ENCODE data around the gene POM121L2.
A peak's percentile ranks its signal among the peaks of the same experiment; 100 is the strongest.

The POM121L2 gene

GRCh38 chr6:27295301-27296079 is 16.6 kb downstream of the POM121L2 start:
- Histone ChIP-seq H3K9me3 (ENCODE audit: control insufficient read depth in 1 of 2, low read length in 2 of 2) (peaks cover 0 to 2% of the 10 kb centered on the region in 2 donors), H3K27me3 (ENCODE audit: control insufficient read depth in 1 of 2, insufficient read depth in 2 of 2, low read length in 2 of 2) (peaks cover 51 to 74% of the 10 kb centered on the region in 2 donors), H3K9ac (ENCODE audit: low read depth in 1 of 2, low read length in 2 of 2) (no peak overlapping the region), H3K4me3 (ENCODE audit: low read depth in 1 of 2, low read length in 2 of 2) (peak overlapping the region in 1 of 2 donors; percentile 34), H3K36me3 (ENCODE audit: control insufficient read depth in 1 of 2, insufficient read depth in 2 of 2, low read length in 2 of 2) (no peaks in the 10 kb centered on the region), H3K27ac (ENCODE audit: low read depth, low read length) (no peak overlapping the region), H3K4me1 (ENCODE audit: control insufficient read depth in 1 of 2, insufficient read depth in 2 of 2, low read length in 2 of 2) (no peaks in the 10 kb centered on the region)

- H3K9me3 ChIP-seq (ENCODE audit: control insufficient read depth in 1 of 2, low read length in 2 of 2) = peaks cover 0 to 2% of the 10 kb centered on the region in 2 donors
- H3K27me3 ChIP-seq (ENCODE audit: control insufficient read depth in 1 of 2, insufficient read depth in 2 of 2, low read length in 2 of 2) = peaks cover 60 to 81% of the 10 kb centered on the region in 2 donors
- no peaks in the 10 kb centered on the region for H3K4me1 ChIP-seq (ENCODE audit: control insufficient read depth in 1 of 2, insufficient read depth in 2 of 2, low read length in 2 of 2)
- no peaks in the 10 kb centered on the region for H3K36me3 ChIP-seq (ENCODE audit: control insufficient read depth in 1 of 2, insufficient read depth in 2 of 2, low read length in 2 of 2)
- H3K9ac ChIP-seq (ENCODE audit: low read depth in 1 of 2, low read length in 2 of 2) = no peak overlapping the region
- no peak overlapping the region for H3K27ac ChIP-seq (ENCODE audit: low read depth, low read length)
- H3K4me3 ChIP-seq (ENCODE audit: low read depth in 1 of 2, low read length in 2 of 2) = no peak overlapping the region
Observed at GRCh38 chr6:27294409-27294808, 17.7 kb downstream of the POM121L2 start.

- peaks cover 68 to 90% of the 10 kb centered on the region in 2 donors for H3K27me3 ChIP-seq (ENCODE audit: control insufficient read depth in 1 of 2, insufficient read depth in 2 of 2, low read length in 2 of 2)
- no peaks in the 10 kb centered on the region for H3K4me1 ChIP-seq (ENCODE audit: control insufficient read depth in 1 of 2, insufficient read depth in 2 of 2, low read length in 2 of 2)
- no peaks in the 10 kb centered on the region for H3K36me3 ChIP-seq (ENCODE audit: control insufficient read depth in 1 of 2, insufficient read depth in 2 of 2, low read length in 2 of 2)
- H3K9ac ChIP-seq (ENCODE audit: low read depth in 1 of 2, low read length in 2 of 2) = no peak overlapping the region
- peaks cover 0 to 2% of the 10 kb centered on the region in 2 donors for H3K9me3 ChIP-seq (ENCODE audit: control insufficient read depth in 1 of 2, low read length in 2 of 2)
- H3K27ac ChIP-seq (ENCODE audit: low read depth, low read length) = no peak overlapping the region
- H3K4me3 ChIP-seq (ENCODE audit: low read depth in 1 of 2, low read length in 2 of 2) = no peak overlapping the region
Observed at GRCh38 chr6:27293436-27294098, 18.5 kb downstream of the POM121L2 start.

- peaks cover 0 to 2% of the 10 kb centered on the region in 2 donors for H3K9me3 ChIP-seq (ENCODE audit: control insufficient read depth in 1 of 2, low read length in 2 of 2)
- H3K36me3 ChIP-seq (ENCODE audit: control insufficient read depth in 1 of 2, insufficient read depth in 2 of 2, low read length in 2 of 2) = no peaks in the 10 kb centered on the region
- no peaks in the 10 kb centered on the region for H3K4me1 ChIP-seq (ENCODE audit: control insufficient read depth in 1 of 2, insufficient read depth in 2 of 2, low read length in 2 of 2)
- H3K27me3 ChIP-seq (ENCODE audit: control insufficient read depth in 1 of 2, insufficient read depth in 2 of 2, low read length in 2 of 2) = peaks cover 62 to 84% of the 10 kb centered on the region in 2 donors
- H3K4me3 ChIP-seq (ENCODE audit: low read depth in 1 of 2, low read length in 2 of 2) = no peak overlapping the region
- no peak overlapping the region for H3K9ac ChIP-seq (ENCODE audit: low read depth in 1 of 2, low read length in 2 of 2)
- H3K27ac ChIP-seq (ENCODE audit: low read depth, low read length) = no peak overlapping the region
Observed at GRCh38 chr6:27290850-27291208, 21.2 kb downstream of the POM121L2 start.

DNA sequence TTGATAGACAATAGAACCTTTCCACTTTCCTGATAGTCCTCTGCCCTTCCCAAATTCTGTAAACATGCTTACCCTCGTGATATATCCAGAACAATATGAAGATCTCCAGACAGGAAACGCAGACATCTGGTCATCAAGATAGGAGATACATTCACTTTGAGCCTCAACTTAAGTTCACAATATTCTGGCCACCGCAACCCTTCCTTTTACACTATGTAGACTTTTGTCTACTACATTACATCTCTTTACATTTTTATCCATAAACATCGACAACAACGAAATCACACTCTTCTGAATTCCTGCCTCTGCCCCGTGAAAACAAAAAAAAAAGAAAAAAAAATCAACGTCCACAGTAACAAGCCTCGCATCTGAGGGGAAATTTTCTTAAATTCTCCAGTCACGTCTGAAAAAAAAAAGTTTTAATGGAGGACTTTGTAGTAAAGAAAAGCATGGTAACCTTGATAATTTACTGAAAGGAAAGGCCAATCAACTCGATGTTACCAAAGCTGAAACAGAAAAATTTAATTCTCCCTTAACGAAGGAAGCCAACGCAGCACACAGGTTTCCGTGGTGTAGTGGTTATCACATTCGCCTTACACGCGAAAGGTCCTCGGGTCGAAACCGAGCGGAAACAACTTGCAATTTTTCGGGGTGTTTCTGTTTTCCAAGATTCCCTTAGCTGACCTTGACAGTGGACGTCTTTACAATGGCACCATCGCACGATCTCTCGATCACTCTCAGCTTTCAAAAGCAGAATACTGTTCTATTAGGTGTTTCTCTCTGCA is 21.8 kb downstream of the POM121L2 start:
- Histone ChIP-seq H3K4me1 (ENCODE audit: control insufficient read depth in 1 of 2, insufficient read depth in 2 of 2, low read length in 2 of 2) (no peaks in the 10 kb centered on the region), H3K9me3 (ENCODE audit: control insufficient read depth in 1 of 2, low read length in 2 of 2) (peaks cover 0 to 2% of the 10 kb centered on the region in 2 donors), H3K4me3 (ENCODE audit: low read depth in 1 of 2, low read length in 2 of 2) (no peak overlapping the region), H3K36me3 (ENCODE audit: control insufficient read depth in 1 of 2, insufficient read depth in 2 of 2, low read length in 2 of 2) (no peaks in the 10 kb centered on the region), H3K9ac (ENCODE audit: low read depth in 1 of 2, low read length in 2 of 2) (no peak overlapping the region), H3K27ac (ENCODE audit: low read depth, low read length) (no peak overlapping the region), H3K27me3 (ENCODE audit: control insufficient read depth in 1 of 2, insufficient read depth in 2 of 2, low read length in 2 of 2) (peaks cover 59 to 82% of the 10 kb centered on the region in 2 donors)

DNA sequence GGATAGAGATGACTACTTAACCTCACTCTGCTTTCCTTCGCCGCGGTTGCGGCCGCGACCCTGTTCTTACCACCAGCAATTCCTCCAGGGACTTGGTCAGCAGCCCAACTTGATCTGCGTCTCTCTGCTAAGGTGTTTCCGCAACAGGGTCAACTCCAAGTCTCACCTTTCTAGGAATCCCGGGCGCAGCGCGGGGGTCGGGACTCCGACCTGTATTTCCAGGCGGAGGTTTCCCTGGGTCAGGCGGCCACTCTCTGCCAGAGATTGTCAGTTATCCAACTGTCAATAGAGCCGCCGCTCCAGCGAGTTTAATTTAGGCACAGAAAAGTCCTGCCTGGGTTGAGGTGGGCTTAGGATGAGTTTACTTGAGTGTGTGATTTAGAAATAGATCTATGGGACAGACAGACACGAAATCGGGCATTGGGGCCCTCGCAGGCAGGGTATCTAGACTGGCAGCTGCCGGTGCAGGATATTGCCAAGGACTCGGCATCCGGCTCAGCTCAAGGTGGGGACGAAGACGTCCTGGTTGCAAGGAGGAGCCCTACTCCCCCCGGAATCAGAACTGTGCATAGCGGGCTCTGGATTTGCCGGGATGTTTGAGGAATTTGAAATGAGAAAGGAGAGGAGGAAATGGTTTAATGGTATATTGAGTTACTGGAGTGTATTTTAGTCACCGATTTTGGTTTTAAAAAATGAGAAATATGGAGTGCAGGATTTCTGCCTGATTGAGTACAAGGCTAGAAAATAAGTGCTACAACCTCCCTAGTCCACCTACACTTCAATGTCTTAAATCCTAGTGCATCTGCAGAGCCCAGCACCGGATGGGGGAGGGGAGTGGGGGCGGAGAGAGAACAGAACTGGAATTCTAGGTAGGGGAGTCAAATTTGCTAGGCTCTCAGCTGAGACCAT is 23.7 kb downstream of the POM121L2 start:
- no peak overlapping the region for H3K9ac ChIP-seq (ENCODE audit: low read depth in 1 of 2, low read length in 2 of 2)
- H3K4me3 ChIP-seq (ENCODE audit: low read depth in 1 of 2, low read length in 2 of 2) = no peak overlapping the region
- no peaks in the 10 kb centered on the region for H3K4me1 ChIP-seq (ENCODE audit: control insufficient read depth in 1 of 2, insufficient read depth in 2 of 2, low read length in 2 of 2)
- no peaks in the 10 kb centered on the region for H3K36me3 ChIP-seq (ENCODE audit: control insufficient read depth in 1 of 2, insufficient read depth in 2 of 2, low read length in 2 of 2)
- H3K9me3 ChIP-seq (ENCODE audit: control insufficient read depth in 1 of 2, low read length in 2 of 2) = peaks cover 0 to 2% of the 10 kb centered on the region in 2 donors
- H3K27me3 ChIP-seq (ENCODE audit: control insufficient read depth in 1 of 2, insufficient read depth in 2 of 2, low read length in 2 of 2) = peaks cover 56 to 78% of the 10 kb centered on the region in 2 donors
- H3K27ac ChIP-seq (ENCODE audit: low read depth, low read length) = no peak overlapping the region

DNA sequence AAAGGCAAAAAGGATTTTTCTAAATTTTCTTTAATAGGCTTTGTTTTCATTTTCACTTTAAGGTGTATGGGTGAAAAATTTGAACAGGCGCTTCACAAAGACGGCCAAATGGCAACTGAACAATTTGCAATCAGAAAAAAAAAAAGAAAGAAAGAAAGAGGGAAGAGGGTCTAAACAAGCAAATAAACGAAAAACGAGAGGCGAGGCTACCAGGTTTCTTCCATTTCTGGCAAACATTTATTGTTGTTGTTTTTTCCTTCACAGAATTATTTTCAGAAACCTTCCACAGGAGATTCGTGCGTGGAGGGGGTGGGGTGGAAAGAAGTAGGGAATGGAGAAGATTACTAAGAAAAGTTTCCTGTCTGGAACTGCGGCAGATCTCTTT is 24.3 kb downstream of the POM121L2 start:
- peaks cover 55 to 80% of the 10 kb centered on the region in 2 donors for H3K27me3 ChIP-seq (ENCODE audit: control insufficient read depth in 1 of 2, insufficient read depth in 2 of 2, low read length in 2 of 2)
- no peaks in the 10 kb centered on the region for H3K4me1 ChIP-seq (ENCODE audit: control insufficient read depth in 1 of 2, insufficient read depth in 2 of 2, low read length in 2 of 2)
- H3K9ac ChIP-seq (ENCODE audit: low read depth in 1 of 2, low read length in 2 of 2) = no peak overlapping the region
- no peak overlapping the region for H3K27ac ChIP-seq (ENCODE audit: low read depth, low read length)
- peaks cover 0 to 5% of the 10 kb centered on the region in 2 donors for H3K9me3 ChIP-seq (ENCODE audit: control insufficient read depth in 1 of 2, low read length in 2 of 2)
- H3K36me3 ChIP-seq (ENCODE audit: control insufficient read depth in 1 of 2, insufficient read depth in 2 of 2, low read length in 2 of 2) = no peaks in the 10 kb centered on the region
- H3K4me3 ChIP-seq (ENCODE audit: low read depth in 1 of 2, low read length in 2 of 2) = no peak overlapping the region

GRCh38 chr6:27286141-27286540 is 25.9 kb downstream of the POM121L2 start:
- Histone ChIP-seq H3K36me3 (ENCODE audit: control insufficient read depth in 1 of 2, insufficient read depth in 2 of 2, low read length in 2 of 2) (no peaks in the 10 kb centered on the region), H3K9ac (ENCODE audit: low read depth in 1 of 2, low read length in 2 of 2) (no peak overlapping the region), H3K9me3 (ENCODE audit: control insufficient read depth in 1 of 2, low read length in 2 of 2) (peaks cover 0 to 6% of the 10 kb centered on the region in 2 donors), H3K4me3 (ENCODE audit: low read depth in 1 of 2, low read length in 2 of 2) (no peak overlapping the region), H3K27ac (ENCODE audit: low read depth, low read length) (no peak overlapping the region), H3K4me1 (ENCODE audit: control insufficient read depth in 1 of 2, insufficient read depth in 2 of 2, low read length in 2 of 2) (no peaks in the 10 kb centered on the region), H3K27me3 (ENCODE audit: control insufficient read depth in 1 of 2, insufficient read depth in 2 of 2, low read length in 2 of 2) (peaks cover 60 to 80% of the 10 kb centered on the region in 2 donors)

DNA sequence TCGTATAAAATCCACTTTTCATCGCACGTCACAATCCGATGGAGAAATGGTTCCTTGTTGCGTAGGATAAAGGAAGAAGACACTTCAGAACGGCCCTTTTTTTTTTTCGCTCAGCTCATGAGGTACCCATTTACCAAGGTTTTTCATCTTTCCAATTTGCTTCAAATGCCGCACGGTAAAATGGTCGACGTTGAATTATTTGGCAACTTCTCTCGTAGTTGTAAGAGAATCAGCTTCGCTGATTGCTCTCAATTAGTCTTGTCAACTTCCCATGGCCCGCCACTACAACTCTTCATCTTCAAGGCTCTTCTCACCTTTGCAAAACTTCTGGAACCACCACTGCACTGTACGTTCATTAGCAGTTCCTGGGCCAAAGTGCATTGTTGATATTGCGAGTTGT is 28.8 kb downstream of the POM121L2 start:
- H3K9ac ChIP-seq (ENCODE audit: low read depth in 1 of 2, low read length in 2 of 2) = no peak overlapping the region
- H3K4me3 ChIP-seq (ENCODE audit: low read depth in 1 of 2, low read length in 2 of 2) = no peak overlapping the region
- no peaks in the 10 kb centered on the region for H3K36me3 ChIP-seq (ENCODE audit: control insufficient read depth in 1 of 2, insufficient read depth in 2 of 2, low read length in 2 of 2)
- peaks cover 47 to 75% of the 10 kb centered on the region in 2 donors for H3K27me3 ChIP-seq (ENCODE audit: control insufficient read depth in 1 of 2, insufficient read depth in 2 of 2, low read length in 2 of 2)
- no peaks in the 10 kb centered on the region for H3K4me1 ChIP-seq (ENCODE audit: control insufficient read depth in 1 of 2, insufficient read depth in 2 of 2, low read length in 2 of 2)
- H3K27ac ChIP-seq (ENCODE audit: low read depth, low read length) = no peak overlapping the region
- H3K9me3 ChIP-seq (ENCODE audit: control insufficient read depth in 1 of 2, low read length in 2 of 2) = peaks cover 0 to 3% of the 10 kb centered on the region in 2 donors

All from duodenal mucosa (tissue), 2 donors.